ENCODE results near the gene HNRNPUL2. TPM values are rescaled to one million over a fixed set of nuclear protein-coding genes. Genes with fewer than 3 reads are reported as not detected.

HNRNPUL2 gene
- total RNA-seq, 2 donors from 2014 or later: 48.1 to 49.8 TPM

GRCh38 chr11:62716206-62716605 lies 11.1 kb downstream of the HNRNPUL2 start:
- Histone ChIP-seq H3K36me3 (ENCODE audit: control insufficient read depth, insufficient read depth, low read length) (peaks cover 93% of the 10 kb centered on the region), H3K9me3 (ENCODE audit: control insufficient read depth, low read length) (no peaks in the 10 kb centered on the region), H3K4me3 (ENCODE audit: low read length) (no peak overlapping the region), H3K9ac (ENCODE audit: extremely low read depth, low read length, poor library complexity, severe bottlenecking) (no peak overlapping the region), H3K4me1 (ENCODE audit: control insufficient read depth, insufficient read depth, low read length) (no peaks in the 10 kb centered on the region), H3K27ac (ENCODE audit: low read depth, low read length) (no peak overlapping the region), H3K27me3 (ENCODE audit: control insufficient read depth, insufficient read depth, low read length, poor library complexity, severe bottlenecking) (no peaks in the 10 kb centered on the region)
- Mint-ChIP-seq H3K4me1 (peaks cover 29% of the 10 kb centered on the region), H3K36me3 (ENCODE audit: low read depth) (peaks cover 88% of the 10 kb centered on the region), H3K9me3 (no peaks in the 10 kb centered on the region), H3K4me3 (no peak overlapping the region), H3K27me3 (ENCODE audit: insufficient read depth) (no peaks in the 10 kb centered on the region), H3K27ac (peak overlapping the region; percentile 39)
- TF ChIP-seq CTCF (conservative IDR thresholded peaks at IDR 0.05): no peak
- DNase-seq: no peak
- WGBS, 2 experiments (ENCODE audit: insufficient coverage in 1 of 2, insufficient read length in 1 of 2): 95 to 100% methylated on average over 5 of the region's 5 CpGs

GRCh38 chr11:62715150-62716130 lies 11.8 kb downstream of the HNRNPUL2 start:
- Mint-ChIP-seq H3K27ac (peak overlapping the region; percentile 39), H3K4me1 (peaks cover 29% of the 10 kb centered on the region), H3K9me3 (no peaks in the 10 kb centered on the region), H3K4me3 (no peak overlapping the region), H3K36me3 (ENCODE audit: low read depth) (peaks cover 87% of the 10 kb centered on the region), H3K27me3 (ENCODE audit: insufficient read depth) (no peaks in the 10 kb centered on the region)
- H3K27ac ChIP-seq (ENCODE audit: low read depth, low read length): no peak overlapping the region
- H3K4me1 ChIP-seq (ENCODE audit: control insufficient read depth, insufficient read depth, low read length): no peaks in the 10 kb centered on the region
- no peak overlapping the region for H3K4me3 ChIP-seq (ENCODE audit: low read length)
- TF ChIP-seq CTCF (conservative IDR thresholded peaks at IDR 0.05): peak; percentile 47
- no peaks in the 10 kb centered on the region for H3K9me3 ChIP-seq (ENCODE audit: control insufficient read depth, low read length)
- no peaks in the 10 kb centered on the region for H3K27me3 ChIP-seq (ENCODE audit: control insufficient read depth, insufficient read depth, low read length, poor library complexity, severe bottlenecking)
- H3K36me3 ChIP-seq (ENCODE audit: control insufficient read depth, insufficient read depth, low read length): peaks cover 93% of the 10 kb centered on the region
- WGBS, 2 experiments (ENCODE audit: insufficient coverage in 1 of 2, insufficient read length in 1 of 2): 97 to 98% methylated on average over 15 to 23 of the region's 24 CpGs
- H3K9ac ChIP-seq (ENCODE audit: extremely low read depth, low read length, poor library complexity, severe bottlenecking): no peak overlapping the region
- no peak for DNase-seq

- no peak for DNase-seq
- TF ChIP-seq CTCF (conservative IDR thresholded peaks at IDR 0.05): peak; percentile 24
- H3K27me3 ChIP-seq (ENCODE audit: control insufficient read depth, insufficient read depth, low read length, poor library complexity, severe bottlenecking): no peaks in the 10 kb centered on the region
- peaks cover 71% of the 10 kb centered on the region for H3K36me3 Mint-ChIP-seq (ENCODE audit: low read depth)
- H3K4me1 ChIP-seq (ENCODE audit: control insufficient read depth, insufficient read depth, low read length): peaks cover 9% of the 10 kb centered on the region
- peaks cover 81% of the 10 kb centered on the region for H3K36me3 ChIP-seq (ENCODE audit: control insufficient read depth, insufficient read depth, low read length)
- no peak overlapping the region for H3K27ac ChIP-seq (ENCODE audit: low read depth, low read length)
- peaks cover 45% of the 10 kb centered on the region for H3K4me1 Mint-ChIP-seq
- no peaks in the 10 kb centered on the region for H3K9me3 Mint-ChIP-seq
- 86 to 100% methylated on average over 1 to 2 of the region's 2 CpGs for WGBS, 2 experiments (ENCODE audit: insufficient coverage in 1 of 2, insufficient read length in 1 of 2)
- H3K4me3 Mint-ChIP-seq: no peak overlapping the region
- no peak overlapping the region for H3K4me3 ChIP-seq (ENCODE audit: low read length)
- H3K27ac Mint-ChIP-seq: peak overlapping the region; percentile 76
- H3K9ac ChIP-seq (ENCODE audit: extremely low read depth, low read length, poor library complexity, severe bottlenecking): no peak overlapping the region
- no peaks in the 10 kb centered on the region for H3K27me3 Mint-ChIP-seq (ENCODE audit: insufficient read depth)
- H3K9me3 ChIP-seq (ENCODE audit: control insufficient read depth, low read length): no peaks in the 10 kb centered on the region
Observed at GRCh38 chr11:62713343-62713742, 13.9 kb downstream of the HNRNPUL2 start.
